Lower lobe of right lung (tissue), 2 donors: ENCODE measurements around the gene RNF135. TPM values are rescaled to one million over a fixed set of nuclear protein-coding genes. Genes with fewer than 3 reads are reported as not detected.

Experiments
- ATAC-seq, 2 donors: fragments of 200-7000 bp; cut with Tn5 transposase; one replicate each; pipeline ENCODE4 v1.9.1; 2020 to 2022; ENCODE audit warnings: mild to moderate bottlenecking in 2 of 2, moderate library complexity in 2 of 2
- DNase-seq: peaks from one replicate; pipeline ENCODE4 v3.0.0-alpha.2; 2020
- H3K27ac ChIP-seq: fragments of 200-600 bp; one replicate; pipeline ENCODE4 v1.8.0; 2022
- H3K27me3 ChIP-seq: fragments of 200-600 bp; one replicate; pipeline ENCODE4 v1.8.0; 2022; ENCODE audit warnings: low read depth
- H3K36me3 ChIP-seq: fragments of 200-600 bp; one replicate; pipeline ENCODE4 v1.8.0; 2022; ENCODE audit warnings: mild to moderate bottlenecking
- H3K4me1 ChIP-seq: fragments of 200-600 bp; one replicate; pipeline ENCODE4 v1.8.0; 2022
- H3K4me3 ChIP-seq: fragments of 200-600 bp; one replicate; pipeline ENCODE4 v1.8.0; 2022; ENCODE audit warnings: mild to moderate bottlenecking
- H3K9me3 ChIP-seq: fragments of 200-600 bp; one replicate; pipeline ENCODE4 v1.8.0; 2022
- CTCF ChIP-seq: fragments of 200-600 bp; IDR thresholded peaks from one replicate; pipeline ENCODE4 v1.8.0; 2022; ENCODE audit warnings: antibody characterized with exemption, mild to moderate bottlenecking
- intact Hi-C: fragments of 100-400 bp; cut with DNase I; formaldehyde crosslinking; loops from one replicate; pipeline ENCODE4 v1.11.0; 2022
- total RNA-seq: library from RNA; stranded (reverse); fragmentation: NEBNext Ultra II Directional; extraction: Animal tissue kit (Norgen Biotek cat#: 25700); gene quantifications from one replicate; pipeline ENCODE4 v1.2.1, GENCODE V29; 2021
- donor health status: DM: no; HTN: yes; CAD: no; lungs with severe emphysema.

RNF135 gene
- total RNA-seq, 1 donor from 2014 or later = 29.2 TPM

GRCh38 chr17:31048142-31048541 is 77.3 kb downstream of the RNF135 start:
- no peak for TF ChIP-seq CTCF
- H3K27ac ChIP-seq = no peak overlapping the region
- H3K9me3 ChIP-seq = no peaks in the 10 kb centered on the region
- ATAC-seq (no peak), DNase-seq (no peak)
- no peaks in the 10 kb centered on the region for H3K36me3 ChIP-seq
- intact Hi-C loops = no loop called here
- H3K4me3 ChIP-seq = no peak overlapping the region
- no peaks in the 10 kb centered on the region for H3K27me3 ChIP-seq
- H3K4me1 ChIP-seq = peaks cover 7% of the 10 kb centered on the region

GRCh38 chr17:31048780-31049179 is 77.9 kb downstream of the RNF135 start:
- no peak for ATAC-seq
- no peaks in the 10 kb centered on the region for H3K9me3 ChIP-seq
- H3K36me3 ChIP-seq = no peaks in the 10 kb centered on the region
- no peak overlapping the region for H3K27ac ChIP-seq
- peaks cover 7% of the 10 kb centered on the region for H3K4me1 ChIP-seq
- H3K27me3 ChIP-seq = no peaks in the 10 kb centered on the region
- intact Hi-C loops = no loop called here
- TF ChIP-seq CTCF = no peak
- no peak overlapping the region for H3K4me3 ChIP-seq
- DNase-seq = no peak

Other genes starting within 250 kb of the RNF135 start
- gene CRLF3, start 146.3 kb upstream of the RNF135 start, total RNA-seq = 26.6 TPM
- gene ATAD5, start 139.1 kb upstream of the RNF135 start, total RNA-seq = 1.6 TPM
- gene TEFM, start 64.8 kb upstream of the RNF135 start, total RNA-seq = 16.3 TPM
- 31.5 TPM for gene ADAP2, start 49.1 kb upstream of the RNF135 start, total RNA-seq
- gene NF1, start 123.9 kb downstream of the RNF135 start, total RNA-seq = 53.1 TPM